Stimulated activated CD8-positive, alpha-beta memory T cell treated with anti-CD3 and anti-CD28 coated beads, Interleukin-12 subunit alpha, Interleukin-12 subunit beta, amount 100 ng/mL, for 24 hours (primary cell): ENCODE measurements around the gene COG8.
"Not testable (repeated sequence)": the region's sequence is repeated elsewhere in the genome, so short reads cannot be mapped to it uniquely, and the experiment has no call there.

ENCODE experiments used
- DNase-seq: peaks from one replicate; pipeline ENCODE4 v3.0.0-alpha.2; 2020; ENCODE audit errors: extremely low read depth

The COG8 gene, protein sequence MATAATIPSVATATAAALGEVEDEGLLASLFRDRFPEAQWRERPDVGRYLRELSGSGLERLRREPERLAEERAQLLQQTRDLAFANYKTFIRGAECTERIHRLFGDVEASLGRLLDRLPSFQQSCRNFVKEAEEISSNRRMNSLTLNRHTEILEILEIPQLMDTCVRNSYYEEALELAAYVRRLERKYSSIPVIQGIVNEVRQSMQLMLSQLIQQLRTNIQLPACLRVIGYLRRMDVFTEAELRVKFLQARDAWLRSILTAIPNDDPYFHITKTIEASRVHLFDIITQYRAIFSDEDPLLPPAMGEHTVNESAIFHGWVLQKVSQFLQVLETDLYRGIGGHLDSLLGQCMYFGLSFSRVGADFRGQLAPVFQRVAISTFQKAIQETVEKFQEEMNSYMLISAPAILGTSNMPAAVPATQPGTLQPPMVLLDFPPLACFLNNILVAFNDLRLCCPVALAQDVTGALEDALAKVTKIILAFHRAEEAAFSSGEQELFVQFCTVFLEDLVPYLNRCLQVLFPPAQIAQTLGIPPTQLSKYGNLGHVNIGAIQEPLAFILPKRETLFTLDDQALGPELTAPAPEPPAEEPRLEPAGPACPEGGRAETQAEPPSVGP

DNA sequence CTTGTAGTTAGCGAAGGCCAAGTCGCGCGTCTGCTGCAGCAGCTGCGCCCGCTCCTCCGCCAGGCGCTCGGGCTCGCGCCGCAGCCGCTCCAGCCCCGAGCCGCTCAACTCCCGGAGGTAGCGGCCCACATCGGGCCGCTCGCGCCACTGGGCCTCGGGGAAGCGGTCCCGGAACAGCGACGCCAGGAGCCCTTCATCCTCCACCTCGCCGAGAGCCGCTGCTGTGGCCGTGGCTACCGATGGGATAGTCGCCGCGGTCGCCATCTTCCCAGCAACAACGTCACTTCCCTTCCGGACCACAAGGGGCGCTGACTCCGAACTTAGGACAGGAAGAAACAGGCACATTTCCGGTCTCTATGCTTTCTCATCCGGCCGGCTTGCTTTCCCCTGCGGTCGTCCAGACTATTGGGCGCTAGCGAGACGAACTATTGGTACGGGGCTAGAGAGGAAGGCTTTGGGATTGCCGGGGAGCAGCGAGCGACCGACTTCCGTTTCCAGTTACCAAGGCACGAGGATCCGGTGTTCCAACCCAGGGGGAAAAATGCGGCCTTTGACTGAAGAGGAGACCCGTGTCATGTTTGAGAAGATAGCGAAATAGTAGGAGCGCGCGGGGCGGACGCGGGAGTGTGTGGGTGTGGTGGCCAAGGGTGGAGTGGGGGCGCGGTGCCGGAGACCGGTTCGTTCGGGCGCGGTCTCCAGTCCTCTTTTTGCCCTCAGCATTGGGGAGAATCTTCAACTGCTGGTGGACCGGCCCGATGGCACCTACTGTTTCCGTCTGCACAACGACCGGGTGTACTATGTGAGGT, at the start of gene COG8, which contains the start of gene NIP7:
Gene COG8 (minus strand): TSS at position 276 of the 806 bp plus-strand sequence. CDS start 12 bp downstream, at position 264.
Gene NIP7 (plus strand): TSS at position 484 of the 806 bp plus-strand sequence. CDS start 58 bp downstream, at position 542.
- DNase-seq = peak; percentile 75

GRCh38 chr16:69386596-69386995, 47.2 kb upstream of the COG8 start:
- DNase-seq = no peak

- DNase-seq = no peak
These were observed 45.6 kb upstream of the COG8 start for GRCh38 chr16:69384974-69385373.

DNA sequence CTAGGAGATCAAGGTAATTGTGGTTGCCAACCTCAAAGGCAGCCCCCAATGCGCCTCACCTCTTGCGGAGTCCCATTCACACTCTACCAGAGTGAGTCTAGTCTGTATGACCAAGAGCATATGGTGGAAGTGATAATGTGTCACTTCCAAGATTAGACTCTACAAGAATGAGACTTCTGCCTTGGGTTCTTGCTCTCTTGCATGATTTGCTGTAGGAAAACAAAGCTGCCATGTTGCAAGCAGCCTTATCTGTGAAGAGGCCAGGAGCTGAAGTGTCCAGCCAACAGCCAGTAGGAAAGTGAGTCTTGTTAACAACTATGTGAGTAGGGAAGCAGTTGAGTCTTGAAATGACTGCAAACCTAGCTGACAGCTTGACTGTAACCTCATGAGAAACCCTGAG, 43.1 kb upstream of the COG8 start:
- DNase-seq = no peak

DNA sequence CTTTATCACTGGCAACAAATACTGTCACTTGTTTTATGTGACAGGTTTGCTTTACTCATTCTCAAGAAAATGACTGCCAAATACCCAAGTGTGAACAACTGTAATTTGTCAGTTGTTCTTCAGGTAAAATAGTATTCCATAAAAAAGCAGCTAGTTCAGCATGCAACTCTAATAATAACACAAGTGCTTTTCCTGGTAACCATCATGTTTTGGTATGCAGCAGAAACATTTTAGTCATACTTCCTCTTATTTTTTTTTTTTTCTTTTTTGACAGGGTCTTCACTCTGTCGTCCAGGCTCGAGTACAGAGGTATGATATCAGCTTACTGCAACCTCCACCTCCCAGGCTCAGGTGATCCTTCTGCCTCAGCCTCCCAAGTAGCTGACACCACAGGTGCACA, 41.9 kb upstream of the COG8 start:
- DNase-seq = no peak

DNA sequence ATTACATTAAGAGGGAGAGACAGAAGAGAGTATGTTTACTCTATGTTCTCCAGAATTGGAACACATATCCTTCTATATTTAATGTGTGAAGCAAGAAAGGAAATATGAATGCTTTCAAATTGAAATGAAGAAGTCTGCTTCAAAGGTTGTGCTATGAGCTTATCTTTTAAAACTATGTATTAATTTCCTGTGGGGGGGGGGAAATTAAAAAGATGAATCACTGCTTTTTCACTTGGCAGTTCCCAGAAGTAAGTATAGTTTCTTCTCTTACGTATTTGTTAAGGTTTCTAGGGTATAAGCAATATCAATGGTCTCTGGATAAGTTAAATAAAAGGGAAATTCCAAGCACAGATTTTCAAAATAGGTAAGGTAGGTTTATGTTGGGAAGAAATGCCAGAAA, 39.4 kb upstream of the COG8 start:
- DNase-seq = no peak

DNA sequence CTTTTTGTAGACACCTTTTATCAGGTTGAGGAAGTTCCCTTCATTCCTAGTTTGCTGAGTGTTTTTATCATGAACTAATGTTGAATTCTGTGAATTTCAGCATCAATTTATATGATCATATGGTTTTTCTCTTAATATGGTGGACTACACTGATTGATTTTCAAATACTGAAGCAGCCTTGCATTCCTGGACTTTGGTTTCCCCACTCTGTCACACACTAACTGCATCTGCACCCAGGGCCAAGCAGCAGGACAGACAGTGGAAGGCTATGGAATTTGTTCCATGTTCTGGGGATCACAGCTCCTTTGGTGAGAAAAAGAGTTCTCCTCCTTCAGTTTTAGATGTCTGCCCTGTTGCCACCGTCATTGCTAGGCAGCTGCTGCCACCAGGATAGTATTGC, 38.7 kb upstream of the COG8 start:
- no peak for DNase-seq

DNA sequence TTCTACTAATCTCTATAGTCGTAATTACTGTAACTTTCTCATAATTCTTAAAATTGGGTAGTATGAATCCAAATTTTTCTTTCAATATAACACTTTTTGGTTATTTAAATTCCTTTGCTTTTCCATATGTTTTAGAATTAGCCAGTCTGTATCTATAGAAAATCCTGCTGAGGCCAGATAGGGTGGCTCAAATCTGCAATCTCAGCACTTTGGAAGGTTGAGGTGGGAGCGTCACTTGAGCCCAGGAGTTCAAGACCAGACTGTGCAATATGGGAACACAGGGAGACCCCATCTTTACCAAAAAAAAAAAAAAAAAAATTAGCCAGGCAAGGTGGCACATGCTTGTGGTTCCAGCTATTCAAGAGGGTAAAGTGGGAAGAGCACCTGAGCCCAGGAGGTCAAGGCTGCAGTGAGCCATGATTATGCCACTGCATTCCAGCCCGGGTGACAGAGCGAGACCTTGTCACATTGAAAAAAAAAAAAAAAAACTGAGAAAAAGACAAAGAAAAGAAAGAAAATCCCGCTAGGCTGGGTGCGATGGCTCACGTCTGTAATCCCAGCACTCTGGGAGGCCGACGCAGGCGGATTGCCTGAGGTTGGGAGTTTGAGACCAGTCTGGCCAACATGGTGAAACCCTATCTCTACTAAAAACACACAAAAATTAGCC, 37.2 kb upstream of the COG8 start:
- DNase-seq = no peak

GRCh38 chr16:69373019-69373418, 33.7 kb upstream of the COG8 start:
- no peak for DNase-seq

GRCh38 chr16:69371564-69371963, 32.2 kb upstream of the COG8 start:
- DNase-seq = no peak

- no peak for DNase-seq
These were observed 29.5 kb upstream of the COG8 start for GRCh38 chr16:69368866-69369265.

GRCh38 chr16:69367980-69368379, 28.6 kb upstream of the COG8 start:
- no peak for DNase-seq

DNA sequence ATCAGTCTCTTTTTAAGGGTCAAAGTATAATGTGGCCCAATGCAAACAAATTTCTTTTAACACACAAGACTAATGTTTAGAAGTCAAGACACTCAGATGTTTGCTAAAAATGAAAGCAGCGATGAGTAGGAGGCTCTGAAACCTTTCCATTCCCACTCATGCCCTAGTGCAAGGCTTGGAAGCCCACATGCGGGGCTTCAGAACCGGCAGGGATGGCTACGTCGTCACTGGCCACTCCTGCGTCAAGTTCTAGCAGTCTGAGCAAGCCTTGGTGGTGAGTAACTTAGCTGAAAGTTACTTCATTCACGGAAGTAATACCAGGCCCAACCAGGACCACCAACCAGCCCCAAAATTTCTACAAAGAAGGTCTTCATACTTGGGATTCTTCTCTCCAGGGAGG, 27.1 kb upstream of the COG8 start:
- no peak for DNase-seq

- no peak for DNase-seq
These were observed 26.5 kb upstream of the COG8 start for GRCh38 chr16:69365901-69366300.

- no peak for DNase-seq
These were observed 24.7 kb upstream of the COG8 start for GRCh38 chr16:69364088-69364487.

DNA sequence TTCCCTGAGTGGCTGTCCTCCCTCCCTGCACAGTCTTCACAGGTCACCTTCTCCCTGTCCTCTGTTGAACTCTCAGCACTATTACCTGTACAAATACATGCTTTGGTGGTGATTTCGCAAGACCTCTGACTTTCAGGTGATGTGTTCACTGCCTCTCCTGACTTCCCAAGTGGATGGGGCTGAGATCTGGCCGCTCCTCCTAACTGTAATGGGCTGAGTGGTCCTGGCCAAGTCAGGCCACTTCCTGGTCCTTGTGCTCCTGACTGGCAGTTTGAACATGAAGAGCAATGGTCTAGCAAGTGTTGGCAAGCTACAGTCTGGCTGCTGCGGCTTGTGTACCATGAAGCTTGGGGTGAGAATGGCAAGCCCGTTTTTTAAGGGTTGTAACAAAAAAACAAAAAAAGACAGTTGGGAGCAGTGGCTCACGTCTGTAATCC, 23.9 kb upstream of the COG8 start:
- DNase-seq = no peak

DNA sequence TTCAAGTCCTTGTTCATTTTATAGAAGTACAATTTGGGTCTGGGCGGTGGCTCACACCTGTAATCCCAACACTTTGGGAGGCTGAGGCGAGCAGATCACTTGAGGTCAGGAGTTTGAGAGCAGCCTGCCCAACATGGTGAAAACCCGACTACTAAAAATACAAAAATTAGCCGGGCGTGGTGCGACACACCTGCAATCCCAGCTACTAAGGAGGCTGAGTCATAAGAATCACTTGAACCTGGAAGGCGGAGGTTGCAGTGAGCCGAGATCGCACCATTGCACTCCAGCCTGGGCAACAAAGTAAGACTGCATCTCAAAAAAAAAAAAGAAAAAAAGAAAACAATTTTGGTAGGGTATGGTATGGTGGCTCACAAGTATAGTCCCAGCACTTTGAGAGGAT, 20.7 kb upstream of the COG8 start:
- not testable (repeated sequence) for DNase-seq

DNA sequence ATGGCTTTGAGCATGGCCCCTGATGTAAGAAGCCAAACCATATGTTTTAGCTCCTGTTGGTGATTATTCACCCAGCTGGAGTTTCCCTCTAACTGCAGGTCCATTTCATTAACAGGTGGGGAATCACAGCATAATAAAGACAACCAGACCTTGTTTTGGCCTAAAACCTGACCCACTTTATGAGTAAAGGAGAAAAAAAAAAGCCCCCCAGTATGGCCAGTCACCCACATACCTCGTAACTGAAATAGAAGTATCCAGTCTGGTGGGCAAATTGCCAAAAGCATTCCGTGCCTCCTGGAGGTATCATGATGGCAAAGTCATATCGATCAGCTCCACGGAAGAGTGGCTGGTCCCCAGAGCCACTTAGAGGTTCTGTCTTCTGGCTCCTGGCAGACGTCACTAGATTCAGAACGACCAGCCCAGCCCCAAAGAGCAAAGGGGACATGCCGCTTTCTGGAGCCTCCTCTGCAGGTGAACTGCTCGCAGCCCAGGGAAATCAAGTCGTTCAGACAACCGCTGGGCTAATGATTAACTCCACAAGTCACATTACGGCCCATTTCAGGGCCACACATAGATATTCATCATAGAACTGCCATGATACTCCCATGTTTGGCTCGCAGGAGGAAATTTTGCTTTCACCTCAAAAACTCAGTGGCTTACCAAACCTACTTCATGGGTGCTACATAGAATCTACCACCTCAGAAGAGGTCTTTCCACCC, 12.1 kb upstream of the COG8 start, which contains the start of gene TMED6:
Gene TMED6 (minus strand): TSS at position 478 of the 719 bp plus-strand sequence. CDS start 33 bp downstream, at position 445.
- no peak for DNase-seq

GRCh38 chr16:69350536-69351133, 11.3 kb upstream of the COG8 start:
- DNase-seq = no peak

DNA sequence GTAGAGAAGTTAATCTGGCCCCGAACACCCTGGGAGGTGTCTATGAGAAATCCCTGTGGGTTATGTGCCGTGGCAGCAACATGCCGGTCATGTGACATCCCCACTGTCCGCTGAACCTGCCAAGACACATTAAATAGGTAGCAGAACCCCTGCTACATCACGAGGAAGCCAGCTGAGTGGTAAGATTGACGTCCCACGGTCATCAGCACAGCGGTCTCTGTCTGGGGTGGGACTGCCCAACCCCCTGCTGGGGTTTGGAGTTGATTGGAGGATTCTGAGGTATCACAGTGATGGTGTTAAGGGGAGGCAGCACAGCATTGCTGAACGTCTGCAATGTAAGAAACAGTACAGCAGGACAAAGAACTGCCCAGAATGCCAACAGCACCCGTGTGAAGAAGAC, 10.2 kb upstream of the COG8 start:
- DNase-seq = no peak

GRCh38 chr16:69348222-69348621, 8.9 kb upstream of the COG8 start:
- DNase-seq = no peak
